ENCODE data around the gene ZMIZ1.

- TF ChIP-seq CTCF (IDR thresholded peaks at IDR 0.05) (no peak), POLR2A (IDR thresholded peaks at IDR 0.05) (no peak)
Observed at GRCh38 chr10:79243181-79244067, 174.7 kb downstream of the ZMIZ1 start.
